Type B pancreatic cell (in vitro differentiated cells): ENCODE results near the gene KDM8. TPM values are rescaled to one million over a fixed set of nuclear protein-coding genes. Genes with fewer than 3 reads are reported as not detected.

Experiments
- DNase-seq: peaks from one replicate; pipeline ENCODE4 v3.0.0; 2021; ENCODE audit warnings: mixed read lengths; ENCODE audit not compliant: unreplicated experiment; ENCODE audit errors: extremely low spot score
- H3K27ac Mint-ChIP-seq: 2 replicates; pipeline ENCODE4 v1.8.0; 2021; ENCODE audit warnings: mild to moderate bottlenecking, mixed read lengths
- H3K27me3 Mint-ChIP-seq: 2 replicates; pipeline ENCODE4 v1.8.0; 2021; ENCODE audit warnings: mixed read lengths
- H3K36me3 Mint-ChIP-seq: 2 replicates; pipeline ENCODE4 v1.8.0; 2021; ENCODE audit warnings: mixed read lengths
- H3K4me1 Mint-ChIP-seq: one replicate; pipeline ENCODE4 v1.8.0; 2021; ENCODE audit warnings: mixed read lengths; ENCODE audit not compliant: unreplicated experiment
- H3K4me3 Mint-ChIP-seq: 2 replicates; pipeline ENCODE4 v1.8.0; 2021; ENCODE audit warnings: mild to moderate bottlenecking, mixed read lengths
- H3K9me3 Mint-ChIP-seq: 2 replicates; pipeline ENCODE4 v1.8.0; 2021; ENCODE audit warnings: mixed read lengths
- total RNA-seq: library from RNA; stranded (reverse); gene quantifications from 2 replicates; pipeline ENCODE4 v1.2.1, GENCODE V29; 2021; ENCODE audit warnings: low replicate concordance
- TF ChIP-seq, protein P1 (sequence below): fragments of 200-600 bp; sonication (generic); conservative IDR thresholded peaks from 2 replicates; pipeline ENCODE4 v1.5.0; 2021; ENCODE audit warnings: antibody characterized with exemption, mild to moderate bottlenecking

KDM8 gene
- total RNA-seq, 1 donor from 2014 or later, result 11.1 TPM

DNA sequence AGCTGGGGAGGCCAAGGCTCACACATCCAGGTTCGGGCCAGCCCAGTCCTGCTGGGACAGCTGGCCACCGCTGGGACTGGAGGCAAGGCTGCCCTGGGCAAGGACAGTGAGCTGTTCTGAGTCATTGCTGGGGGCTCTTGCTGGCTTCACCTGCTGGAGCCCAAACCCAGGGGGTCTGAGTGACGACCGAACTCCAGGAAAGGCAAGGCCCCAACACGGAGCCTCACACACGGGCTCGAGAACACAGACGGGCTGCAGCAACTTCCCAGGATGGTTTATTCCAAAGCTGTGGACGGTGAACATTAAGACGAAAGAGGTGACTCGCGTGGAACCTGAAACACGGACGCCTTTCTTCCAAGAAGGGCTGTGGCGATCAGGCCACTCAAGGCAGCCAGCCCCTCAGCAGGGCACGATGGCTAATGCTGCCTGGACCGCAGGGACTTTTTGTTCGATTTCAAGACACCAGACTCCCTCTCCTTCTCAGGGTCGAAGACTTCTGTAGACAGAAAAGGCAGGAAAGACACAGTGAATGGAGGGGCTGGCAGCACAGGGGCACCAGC lies 21.5 kb downstream of the KDM8 start:
- no peak for DNase-seq
- no peaks in the 10 kb centered on the region for H3K27me3 Mint-ChIP-seq
- no peak overlapping the region for H3K27ac Mint-ChIP-seq
- TF ChIP-seq, protein P1, sequence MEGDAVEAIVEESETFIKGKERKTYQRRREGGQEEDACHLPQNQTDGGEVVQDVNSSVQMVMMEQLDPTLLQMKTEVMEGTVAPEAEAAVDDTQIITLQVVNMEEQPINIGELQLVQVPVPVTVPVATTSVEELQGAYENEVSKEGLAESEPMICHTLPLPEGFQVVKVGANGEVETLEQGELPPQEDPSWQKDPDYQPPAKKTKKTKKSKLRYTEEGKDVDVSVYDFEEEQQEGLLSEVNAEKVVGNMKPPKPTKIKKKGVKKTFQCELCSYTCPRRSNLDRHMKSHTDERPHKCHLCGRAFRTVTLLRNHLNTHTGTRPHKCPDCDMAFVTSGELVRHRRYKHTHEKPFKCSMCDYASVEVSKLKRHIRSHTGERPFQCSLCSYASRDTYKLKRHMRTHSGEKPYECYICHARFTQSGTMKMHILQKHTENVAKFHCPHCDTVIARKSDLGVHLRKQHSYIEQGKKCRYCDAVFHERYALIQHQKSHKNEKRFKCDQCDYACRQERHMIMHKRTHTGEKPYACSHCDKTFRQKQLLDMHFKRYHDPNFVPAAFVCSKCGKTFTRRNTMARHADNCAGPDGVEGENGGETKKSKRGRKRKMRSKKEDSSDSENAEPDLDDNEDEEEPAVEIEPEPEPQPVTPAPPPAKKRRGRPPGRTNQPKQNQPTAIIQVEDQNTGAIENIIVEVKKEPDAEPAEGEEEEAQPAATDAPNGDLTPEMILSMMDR, result no peak
- no peaks in the 10 kb centered on the region for H3K36me3 Mint-ChIP-seq
- peaks cover 16% of the 10 kb centered on the region for H3K4me1 Mint-ChIP-seq
- H3K9me3 Mint-ChIP-seq, result no peaks in the 10 kb centered on the region
- H3K4me3 Mint-ChIP-seq, result no peak overlapping the region

DNA sequence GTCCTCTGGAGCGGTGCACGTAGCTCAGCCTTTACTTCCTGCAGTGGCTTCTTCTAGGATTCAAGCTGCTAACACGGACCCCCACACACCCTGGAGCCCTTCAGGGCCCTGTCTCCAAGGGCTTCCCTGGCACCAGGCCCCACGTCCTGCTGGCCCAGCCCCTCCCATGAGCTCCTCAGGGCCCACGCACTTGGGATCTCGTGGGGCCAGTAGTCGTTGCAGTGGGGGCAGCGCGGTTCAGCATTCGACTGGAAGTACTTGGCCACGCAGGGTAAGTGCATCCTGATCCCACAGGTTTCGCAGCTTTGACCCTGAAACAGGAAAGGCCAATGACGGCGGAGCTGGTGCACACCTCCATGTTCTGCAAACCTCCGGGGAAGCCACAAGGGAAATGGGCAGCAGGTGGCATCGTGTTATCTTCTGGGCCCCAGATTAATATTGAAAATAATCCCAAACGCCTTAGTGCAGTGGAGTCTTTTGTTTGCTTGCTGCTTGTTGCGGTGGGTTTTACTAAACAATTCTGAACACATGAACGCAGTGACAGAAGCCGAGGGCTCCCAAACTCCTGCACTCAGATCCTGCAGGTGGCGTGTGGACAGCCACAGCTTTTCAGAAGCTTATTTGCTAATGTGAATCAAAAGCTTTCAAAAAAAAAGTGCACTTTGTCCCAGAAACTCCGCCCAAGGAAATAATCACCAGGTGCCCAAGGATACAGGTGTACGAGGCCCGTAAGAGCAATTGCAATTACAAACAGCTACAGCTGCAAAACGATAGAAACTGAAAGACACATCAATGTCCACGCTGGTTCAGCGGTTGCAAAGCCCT lies 22.4 kb downstream of the KDM8 start:
- Mint-ChIP-seq H3K36me3 (no peaks in the 10 kb centered on the region), H3K27me3 (no peaks in the 10 kb centered on the region), H3K4me3 (peak overlapping the region; percentile 39), H3K4me1 (peaks cover 16% of the 10 kb centered on the region), H3K27ac (no peak overlapping the region), H3K9me3 (no peaks in the 10 kb centered on the region)
- TF ChIP-seq, protein P1, result no peak
- no peak for DNase-seq

DNA sequence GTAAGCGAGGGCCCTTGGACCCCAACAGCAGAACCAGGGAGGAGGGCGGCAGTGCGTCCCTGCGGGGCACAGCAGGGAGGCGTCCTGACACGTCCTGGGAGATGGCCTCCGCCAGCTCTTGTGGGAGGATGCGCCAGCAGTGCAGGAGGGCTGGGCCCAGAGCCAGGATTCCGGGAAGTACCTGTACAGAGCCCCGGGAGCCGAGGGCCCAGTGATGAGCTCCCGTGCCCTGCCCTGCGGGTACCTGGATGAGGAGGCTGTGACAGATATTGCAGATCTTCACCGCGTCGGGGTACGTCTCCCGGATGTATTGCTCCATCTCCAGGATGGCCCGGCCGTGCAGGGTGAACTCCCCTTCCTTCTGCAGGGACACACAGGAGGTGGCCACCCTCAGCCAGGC lies 23.1 kb downstream of the KDM8 start:
- no peaks in the 10 kb centered on the region for H3K36me3 Mint-ChIP-seq
- no peaks in the 10 kb centered on the region for H3K9me3 Mint-ChIP-seq
- no peaks in the 10 kb centered on the region for H3K27me3 Mint-ChIP-seq
- TF ChIP-seq, protein P1, result no peak
- H3K27ac Mint-ChIP-seq, result no peak overlapping the region
- DNase-seq, result no peak
- peaks cover 16% of the 10 kb centered on the region for H3K4me1 Mint-ChIP-seq
- no peak overlapping the region for H3K4me3 Mint-ChIP-seq

DNA sequence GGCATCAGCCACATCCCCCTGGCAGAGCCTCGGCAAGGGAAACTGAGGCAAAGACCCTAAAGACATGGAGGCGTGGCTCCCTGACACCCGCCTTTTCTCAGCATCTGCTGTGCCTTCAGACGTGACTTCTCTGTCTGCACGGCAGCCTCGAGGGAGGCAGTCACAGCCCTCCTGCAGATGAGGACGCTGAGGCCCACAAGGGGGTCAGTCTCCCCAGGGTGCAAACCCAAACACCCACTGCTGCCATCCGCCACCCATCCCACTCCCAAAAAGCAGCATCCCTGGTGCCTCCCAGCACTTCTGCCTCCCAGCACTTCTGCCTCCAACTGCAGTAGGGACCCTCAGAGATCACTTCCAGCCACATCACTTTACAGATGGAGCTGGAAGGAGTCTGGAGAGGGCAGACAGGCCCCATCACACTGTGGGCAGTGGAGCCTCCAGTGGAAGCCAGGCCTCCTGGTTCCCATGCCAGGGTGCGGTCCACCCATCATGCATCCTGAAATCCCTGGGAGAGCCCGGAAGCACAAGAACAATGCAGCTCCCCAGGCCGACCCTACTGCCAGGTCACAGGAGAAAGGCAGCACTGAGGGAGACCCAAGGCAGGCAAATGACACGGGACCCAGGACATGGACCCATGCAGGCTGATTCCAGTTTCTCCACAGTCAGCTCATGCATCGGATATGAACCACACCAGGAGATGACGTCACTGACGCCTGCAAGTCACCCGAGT lies 23.8 kb downstream of the KDM8 start:
- Mint-ChIP-seq H3K4me1 (peaks cover 12% of the 10 kb centered on the region), H3K27ac (no peak overlapping the region), H3K4me3 (no peak overlapping the region), H3K9me3 (no peaks in the 10 kb centered on the region), H3K27me3 (no peaks in the 10 kb centered on the region), H3K36me3 (no peaks in the 10 kb centered on the region)
- no peak for DNase-seq
- TF ChIP-seq, protein P1, result no peak

DNA sequence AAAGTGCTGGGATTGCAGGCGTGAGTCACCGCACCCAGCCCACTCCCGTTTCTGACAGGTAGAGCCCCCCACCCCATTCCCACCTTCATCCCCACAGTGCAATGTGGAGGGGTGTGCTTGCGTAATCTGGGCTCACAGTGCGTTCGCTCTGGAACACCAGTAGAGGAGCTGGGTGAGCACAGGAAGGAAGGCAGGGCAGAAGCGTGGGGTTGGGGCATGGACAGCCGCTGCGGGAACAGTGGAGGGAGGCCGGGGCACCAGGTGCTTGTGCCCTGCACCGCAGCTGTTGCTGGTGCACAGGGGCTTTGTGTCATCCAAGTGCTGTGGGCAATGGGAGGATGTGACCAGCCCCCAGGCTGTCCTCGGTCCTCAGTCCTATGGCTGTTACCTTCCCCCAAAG lies 24.7 kb downstream of the KDM8 start:
- Mint-ChIP-seq H3K4me1 (peaks cover 7% of the 10 kb centered on the region), H3K9me3 (no peaks in the 10 kb centered on the region), H3K36me3 (no peaks in the 10 kb centered on the region), H3K27ac (no peak overlapping the region), H3K27me3 (no peaks in the 10 kb centered on the region), H3K4me3 (no peak overlapping the region)
- TF ChIP-seq, protein P1, result no peak
- DNase-seq, result no peak
